OCI-LY3 (cell line): ENCODE data around the gene TNNT3.

ENCODE experiments used
- EZH2phosphoT487 ChIP-seq: fragments of 200-600 bp; shearing (Covaris generic); IDR thresholded peaks from 2 replicates; pipeline ENCODE4 v1.6.1; 2018; ENCODE audit warnings: antibody characterized with exemption, mixed run types, low read depth
- TF ChIP-seq, protein P1 (sequence below): fragments of 200-600, 300-600 bp; sonication (generic); IDR thresholded peaks from 2 replicates; pipeline ENCODE4 v1.5.1; 2014; ENCODE audit warnings: antibody characterized with exemption, low read length, low read depth

DNA sequence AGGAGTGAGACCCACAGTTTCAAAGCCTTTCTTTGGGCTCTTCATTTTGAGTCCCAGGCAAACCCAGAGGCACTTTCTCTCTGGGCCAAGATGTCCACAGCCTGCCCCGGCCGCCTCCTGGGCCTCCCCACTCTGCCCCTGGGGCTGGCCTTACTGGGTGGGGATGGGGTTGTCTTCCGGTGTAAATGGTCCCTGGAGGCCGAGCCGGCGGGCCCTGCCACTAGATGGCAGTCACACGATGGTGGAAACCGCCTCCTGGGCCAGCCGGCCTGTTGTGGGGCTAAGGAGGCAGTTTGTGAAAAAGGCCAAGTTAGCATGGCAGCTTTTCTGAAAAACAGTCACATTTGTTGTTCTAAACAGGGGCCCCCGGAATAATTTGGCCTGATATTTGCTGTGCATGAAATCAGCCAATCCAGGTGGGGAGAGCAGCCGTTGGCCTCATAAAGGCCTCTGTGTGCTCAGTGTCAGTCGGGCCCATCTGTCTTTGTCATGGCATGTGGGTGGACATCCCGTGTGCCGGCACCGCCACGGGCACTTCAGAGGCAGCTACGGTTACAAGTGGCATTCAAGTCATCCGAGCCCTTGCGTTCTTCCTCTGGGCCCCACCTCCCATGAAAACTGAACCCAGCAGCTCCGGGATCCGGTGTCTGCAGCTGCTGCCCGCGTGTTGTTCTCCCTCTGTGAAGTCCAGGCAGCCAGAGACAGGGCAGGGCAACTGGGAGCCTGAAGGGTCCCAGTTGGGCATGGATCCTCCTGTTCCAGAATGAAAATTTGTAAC, 34.2 kb downstream of the TNNT3 start:
- TF ChIP-seq, protein P1, sequence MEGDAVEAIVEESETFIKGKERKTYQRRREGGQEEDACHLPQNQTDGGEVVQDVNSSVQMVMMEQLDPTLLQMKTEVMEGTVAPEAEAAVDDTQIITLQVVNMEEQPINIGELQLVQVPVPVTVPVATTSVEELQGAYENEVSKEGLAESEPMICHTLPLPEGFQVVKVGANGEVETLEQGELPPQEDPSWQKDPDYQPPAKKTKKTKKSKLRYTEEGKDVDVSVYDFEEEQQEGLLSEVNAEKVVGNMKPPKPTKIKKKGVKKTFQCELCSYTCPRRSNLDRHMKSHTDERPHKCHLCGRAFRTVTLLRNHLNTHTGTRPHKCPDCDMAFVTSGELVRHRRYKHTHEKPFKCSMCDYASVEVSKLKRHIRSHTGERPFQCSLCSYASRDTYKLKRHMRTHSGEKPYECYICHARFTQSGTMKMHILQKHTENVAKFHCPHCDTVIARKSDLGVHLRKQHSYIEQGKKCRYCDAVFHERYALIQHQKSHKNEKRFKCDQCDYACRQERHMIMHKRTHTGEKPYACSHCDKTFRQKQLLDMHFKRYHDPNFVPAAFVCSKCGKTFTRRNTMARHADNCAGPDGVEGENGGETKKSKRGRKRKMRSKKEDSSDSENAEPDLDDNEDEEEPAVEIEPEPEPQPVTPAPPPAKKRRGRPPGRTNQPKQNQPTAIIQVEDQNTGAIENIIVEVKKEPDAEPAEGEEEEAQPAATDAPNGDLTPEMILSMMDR: no peak
- no peak for TF ChIP-seq EZH2phosphoT487
